Upper lobe of right lung (tissue), 1 donor: ENCODE results near the gene ECT2. TPM values are rescaled to one million over a fixed set of nuclear protein-coding genes. Genes with fewer than 3 reads are reported as not detected.

Experiments used
- ATAC-seq: fragments of 200-7000 bp; cut with Tn5 transposase; one replicate; pipeline ENCODE4 v1.9.1; 2020; ENCODE audit warnings: mild to moderate bottlenecking, moderate library complexity
- DNase-seq: peaks from one replicate; pipeline ENCODE4 v3.0.0-alpha.2; 2020
- H3K27ac ChIP-seq: fragments of 200-600 bp; one replicate; pipeline ENCODE4 v1.8.0; 2022
- H3K27me3 ChIP-seq: fragments of 200-600 bp; one replicate; pipeline ENCODE4 v1.8.0; 2022; ENCODE audit warnings: mild to moderate bottlenecking
- H3K36me3 ChIP-seq: fragments of 200-600 bp; one replicate; pipeline ENCODE4 v1.8.0; 2022
- H3K4me1 ChIP-seq: fragments of 200-600 bp; one replicate; pipeline ENCODE4 v1.8.0; 2022
- H3K4me3 ChIP-seq: fragments of 200-600 bp; one replicate; pipeline ENCODE4 v1.8.0; 2022; ENCODE audit warnings: mild to moderate bottlenecking
- H3K9me3 ChIP-seq: fragments of 200-600 bp; one replicate; pipeline ENCODE4 v1.8.0; 2022
- intact Hi-C: fragments of 100-400 bp; cut with DNase I; formaldehyde crosslinking; loops from one replicate; pipeline ENCODE4 v1.11.0; 2022
- total RNA-seq: library from RNA; stranded (reverse); fragmentation: NEBNext Ultra II Directional; extraction: Animal tissue kit (Norgen Biotek cat#: 25700); gene quantifications from one replicate; pipeline ENCODE4 v1.2.1, GENCODE V29; 2021
- TF ChIP-seq, protein P1 (sequence below): fragments of 200-600 bp; IDR thresholded peaks from one replicate; pipeline ENCODE4 v1.8.0; 2022; ENCODE audit warnings: antibody characterized with exemption
- donor health status: DM: no; HTN: yes; CAD: no; lungs with severe emphysema.

ECT2 gene
- total RNA-seq, 1 donor from 2014 or later: 12.2 TPM

DNA sequence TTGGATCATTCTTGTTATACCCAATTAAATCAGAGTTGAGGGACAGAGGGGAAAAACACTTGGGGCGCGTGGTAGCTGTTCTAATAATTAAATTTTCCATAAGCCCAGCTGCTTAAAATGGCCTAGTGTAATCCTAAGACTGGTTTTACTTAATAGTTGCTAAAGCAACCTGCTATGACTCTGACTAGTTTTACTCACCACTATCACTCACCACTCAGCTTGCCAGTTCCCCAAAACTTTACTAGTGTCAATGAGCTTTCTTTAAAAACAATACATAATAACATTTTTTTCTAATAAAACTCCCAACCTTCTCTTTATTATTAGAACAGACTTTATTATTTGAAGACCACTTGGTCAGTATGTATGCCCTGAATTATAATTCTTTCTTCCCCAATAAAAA lies 49.6 kb downstream of the ECT2 start:
- H3K4me3 ChIP-seq: no peak overlapping the region
- no peak overlapping the region for H3K27ac ChIP-seq
- DNase-seq: no peak
- H3K27me3 ChIP-seq: no peaks in the 10 kb centered on the region
- TF ChIP-seq, protein P1, sequence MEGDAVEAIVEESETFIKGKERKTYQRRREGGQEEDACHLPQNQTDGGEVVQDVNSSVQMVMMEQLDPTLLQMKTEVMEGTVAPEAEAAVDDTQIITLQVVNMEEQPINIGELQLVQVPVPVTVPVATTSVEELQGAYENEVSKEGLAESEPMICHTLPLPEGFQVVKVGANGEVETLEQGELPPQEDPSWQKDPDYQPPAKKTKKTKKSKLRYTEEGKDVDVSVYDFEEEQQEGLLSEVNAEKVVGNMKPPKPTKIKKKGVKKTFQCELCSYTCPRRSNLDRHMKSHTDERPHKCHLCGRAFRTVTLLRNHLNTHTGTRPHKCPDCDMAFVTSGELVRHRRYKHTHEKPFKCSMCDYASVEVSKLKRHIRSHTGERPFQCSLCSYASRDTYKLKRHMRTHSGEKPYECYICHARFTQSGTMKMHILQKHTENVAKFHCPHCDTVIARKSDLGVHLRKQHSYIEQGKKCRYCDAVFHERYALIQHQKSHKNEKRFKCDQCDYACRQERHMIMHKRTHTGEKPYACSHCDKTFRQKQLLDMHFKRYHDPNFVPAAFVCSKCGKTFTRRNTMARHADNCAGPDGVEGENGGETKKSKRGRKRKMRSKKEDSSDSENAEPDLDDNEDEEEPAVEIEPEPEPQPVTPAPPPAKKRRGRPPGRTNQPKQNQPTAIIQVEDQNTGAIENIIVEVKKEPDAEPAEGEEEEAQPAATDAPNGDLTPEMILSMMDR: no peak
- no peaks in the 10 kb centered on the region for H3K9me3 ChIP-seq
- intact Hi-C loops: no loop called here
- no peaks in the 10 kb centered on the region for H3K4me1 ChIP-seq
- H3K36me3 ChIP-seq: no peaks in the 10 kb centered on the region
- ATAC-seq: peak; percentile 45

DNA sequence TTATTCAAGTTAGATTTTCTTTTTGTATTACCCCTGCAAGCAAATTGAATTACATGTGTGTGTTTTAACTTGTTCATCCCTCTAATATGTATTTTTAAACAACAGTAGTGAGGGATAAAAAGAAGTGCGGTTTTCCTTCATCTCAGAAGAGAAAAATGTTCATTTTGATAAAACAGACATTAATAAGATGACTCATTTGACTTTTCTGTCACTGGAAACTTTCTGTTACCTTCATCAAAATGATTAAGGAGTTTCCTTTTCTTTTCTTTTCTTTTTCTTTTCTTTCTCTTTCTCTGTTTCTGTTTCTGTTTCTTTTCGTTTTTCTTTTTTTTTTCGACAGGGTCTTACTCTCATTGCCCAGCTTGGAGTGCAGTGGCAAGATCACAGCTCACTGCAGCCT lies 53.0 kb downstream of the ECT2 start:
- Histone ChIP-seq H3K9me3 (no peaks in the 10 kb centered on the region), H3K4me3 (no peak overlapping the region), H3K36me3 (no peaks in the 10 kb centered on the region), H3K4me1 (no peaks in the 10 kb centered on the region), H3K27me3 (no peaks in the 10 kb centered on the region), H3K27ac (no peak overlapping the region)
- DNase-seq (no peak), ATAC-seq (no peak)
- TF ChIP-seq, protein P1: no peak
- intact Hi-C loops: no loop called here

DNA sequence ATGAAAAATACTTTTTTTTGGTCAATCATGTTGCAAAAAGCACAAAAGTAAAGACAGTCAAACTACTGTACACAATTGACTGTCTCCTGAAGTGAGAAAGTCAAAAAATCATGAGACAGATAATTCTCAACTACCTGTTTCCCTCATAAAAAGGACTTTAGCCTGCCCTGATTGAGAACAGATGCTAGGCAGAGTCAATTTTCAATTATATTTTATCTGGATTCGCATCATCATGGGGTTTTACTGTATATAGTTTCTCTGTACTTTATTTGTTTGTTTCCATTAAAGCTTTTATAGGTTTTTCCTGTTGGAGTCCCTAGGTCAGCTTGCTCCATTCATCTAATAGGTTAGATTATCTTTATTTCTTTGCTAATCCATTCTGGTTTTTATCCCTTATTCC lies 53.8 kb downstream of the ECT2 start:
- Histone ChIP-seq H3K4me3 (no peak overlapping the region), H3K27me3 (no peaks in the 10 kb centered on the region)

DNA sequence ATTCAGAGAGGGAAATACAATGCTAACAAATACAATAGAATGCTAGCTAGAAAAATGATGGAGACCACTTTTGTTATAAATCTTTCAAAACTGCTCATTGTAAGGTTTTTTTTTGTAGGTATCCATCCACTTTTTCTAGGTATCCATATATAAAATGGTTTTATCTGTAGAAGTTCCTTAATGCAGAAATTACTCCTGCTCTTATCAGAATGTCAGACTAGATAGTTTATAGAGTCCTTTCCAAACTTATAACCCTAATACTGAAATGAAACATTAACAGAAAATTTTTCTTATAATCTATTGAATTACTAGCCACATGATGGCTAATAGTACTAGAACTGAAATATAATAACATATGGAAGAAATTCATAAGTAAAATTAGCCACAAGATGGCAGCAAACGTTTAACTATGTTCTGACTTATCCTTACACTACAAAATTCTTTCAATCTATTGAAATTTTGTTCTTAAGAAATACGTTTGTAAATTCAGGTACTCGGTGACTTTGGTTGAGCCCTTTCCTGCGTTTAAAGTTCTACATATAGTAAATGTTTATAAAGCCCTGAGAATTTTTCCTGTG lies 58.5 kb downstream of the ECT2 start:
- DNase-seq: no peak
- Histone ChIP-seq H3K27ac (no peak overlapping the region), H3K4me1 (no peaks in the 10 kb centered on the region), H3K4me3 (no peak overlapping the region), H3K9me3 (no peaks in the 10 kb centered on the region), H3K27me3 (no peaks in the 10 kb centered on the region), H3K36me3 (no peaks in the 10 kb centered on the region)
- TF ChIP-seq, protein P1: peak; percentile 47
- no peak for ATAC-seq
- intact Hi-C loops: no loop called here

More for the DNA sequence above, 53.8 kb downstream of the ECT2 start:
- DNase-seq: no peak
- no peak for ATAC-seq
- TF ChIP-seq, protein P1: no peak
- no peak overlapping the region for H3K27ac ChIP-seq
- no peaks in the 10 kb centered on the region for H3K4me1 ChIP-seq
- intact Hi-C loops: no loop called here
- H3K36me3 ChIP-seq: no peaks in the 10 kb centered on the region
- H3K9me3 ChIP-seq: no peaks in the 10 kb centered on the region

DNA sequence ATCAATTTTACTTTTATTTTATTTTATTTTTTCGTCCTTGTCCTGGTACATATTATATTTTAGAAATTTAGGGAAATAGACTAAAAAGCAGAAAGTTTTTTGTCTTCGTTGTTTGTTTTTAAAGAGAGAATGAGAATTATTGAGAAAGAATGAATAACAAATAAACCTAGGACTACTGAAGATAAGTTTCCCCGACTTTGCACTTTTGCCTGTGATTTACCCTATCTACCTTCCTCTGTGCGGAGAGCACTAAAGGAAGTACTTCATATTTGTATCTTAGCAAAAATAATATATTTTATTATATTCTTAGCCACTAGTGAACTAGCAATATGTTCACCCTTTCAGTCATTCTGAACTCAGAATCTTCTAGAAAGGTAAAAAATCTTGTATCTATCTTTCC lies 60.6 kb downstream of the ECT2 start:
- no peak overlapping the region for H3K4me3 ChIP-seq
- no peak overlapping the region for H3K27ac ChIP-seq
- H3K36me3 ChIP-seq: no peaks in the 10 kb centered on the region
- no peaks in the 10 kb centered on the region for H3K9me3 ChIP-seq
- intact Hi-C loops: no loop called here
- TF ChIP-seq, protein P1: no peak
- DNase-seq: no peak
- no peaks in the 10 kb centered on the region for H3K4me1 ChIP-seq
- ATAC-seq: no peak
- H3K27me3 ChIP-seq: no peaks in the 10 kb centered on the region

DNA sequence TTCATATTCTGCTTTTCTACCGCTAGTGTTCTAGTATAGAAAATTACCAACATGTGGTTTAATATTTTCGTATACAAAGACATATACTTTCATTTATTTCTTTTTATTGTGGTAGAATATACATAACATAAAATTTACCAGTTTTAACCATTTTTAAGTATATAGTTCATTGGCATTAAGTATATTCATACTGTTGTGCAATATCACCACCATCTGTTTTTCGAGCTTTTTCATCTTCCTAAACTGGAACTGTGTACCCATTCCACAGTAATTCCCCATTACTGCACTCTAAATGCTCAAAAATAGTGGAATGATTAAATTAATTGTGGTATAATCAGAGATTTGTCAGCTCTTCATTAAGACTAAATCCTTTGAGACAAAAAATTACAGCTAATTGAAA lies 62.9 kb downstream of the ECT2 start:
- Histone ChIP-seq H3K4me3 (no peak overlapping the region), H3K4me1 (no peaks in the 10 kb centered on the region), H3K27ac (no peak overlapping the region), H3K9me3 (no peaks in the 10 kb centered on the region), H3K27me3 (no peaks in the 10 kb centered on the region), H3K36me3 (no peaks in the 10 kb centered on the region)
- no peak for ATAC-seq
- TF ChIP-seq, protein P1: no peak
- intact Hi-C loops: no loop called here
- no peak for DNase-seq
